Endothelial cell (in vitro differentiated cells): ENCODE data around the gene SRSF12. TPM values are rescaled to one million over a fixed set of nuclear protein-coding genes. Genes with fewer than 3 reads are reported as not detected.
A peak's percentile ranks its signal among the peaks of the same experiment; 100 is the strongest.

ENCODE experiments used
- DNase-seq: peaks from one replicate; pipeline ENCODE4 v3.0.0; 2021; ENCODE audit warnings: low spot score
- H3K27ac Mint-ChIP-seq: one replicate; pipeline ENCODE4 v1.8.0; 2021; ENCODE audit warnings: mixed read lengths, inconsistent platforms; ENCODE audit not compliant: unreplicated experiment
- H3K27me3 Mint-ChIP-seq: one replicate; pipeline ENCODE4 v1.8.0; 2021; ENCODE audit warnings: mild to moderate bottlenecking, moderate library complexity, mixed read lengths, inconsistent platforms; ENCODE audit not compliant: unreplicated experiment
- H3K36me3 Mint-ChIP-seq: one replicate; pipeline ENCODE4 v1.8.0; 2021; ENCODE audit warnings: mild to moderate bottlenecking, low read depth, mixed read lengths, inconsistent platforms; ENCODE audit not compliant: unreplicated experiment
- H3K4me1 Mint-ChIP-seq: one replicate; pipeline ENCODE4 v1.8.0; 2021; ENCODE audit warnings: mild to moderate bottlenecking, mixed read lengths, inconsistent platforms; ENCODE audit not compliant: unreplicated experiment
- H3K4me3 Mint-ChIP-seq: one replicate; pipeline ENCODE4 v1.8.0; 2021; ENCODE audit warnings: mild to moderate bottlenecking, mixed read lengths, inconsistent platforms; ENCODE audit not compliant: unreplicated experiment
- H3K9me3 Mint-ChIP-seq: one replicate; pipeline ENCODE4 v1.8.0; 2021; ENCODE audit warnings: mixed read lengths, inconsistent platforms; ENCODE audit not compliant: unreplicated experiment
- total RNA-seq: library from RNA; stranded (reverse); fragmentation: NEBNext Ultra II Directional; extraction: Animal tissue kit (Norgen Biotek cat#: 25700); gene quantifications from one replicate; pipeline ENCODE4 v1.2.1, GENCODE V29; 2021; ENCODE audit not compliant: unreplicated experiment
- TF ChIP-seq, protein P1 (sequence below): fragments of 200-600 bp; sonication (generic); IDR thresholded peaks from one replicate; pipeline ENCODE4 v1.5.0; 2021; ENCODE audit warnings: antibody characterized with exemption; ENCODE audit not compliant: unreplicated experiment

Gene SRSF12
- total RNA-seq, 1 donor from 2014 or later: 3.9 TPM

GRCh38 chr6:89085409-89086205, 32.3 kb downstream of the SRSF12 start:
- H3K9me3 Mint-ChIP-seq: no peaks in the 10 kb centered on the region

GRCh38 chr6:89084954-89085353, 32.9 kb downstream of the SRSF12 start:
- no peak overlapping the region for H3K27ac Mint-ChIP-seq
- H3K9me3 Mint-ChIP-seq: no peaks in the 10 kb centered on the region
- H3K4me1 Mint-ChIP-seq: peaks cover 20% of the 10 kb centered on the region
- TF ChIP-seq, protein P1, sequence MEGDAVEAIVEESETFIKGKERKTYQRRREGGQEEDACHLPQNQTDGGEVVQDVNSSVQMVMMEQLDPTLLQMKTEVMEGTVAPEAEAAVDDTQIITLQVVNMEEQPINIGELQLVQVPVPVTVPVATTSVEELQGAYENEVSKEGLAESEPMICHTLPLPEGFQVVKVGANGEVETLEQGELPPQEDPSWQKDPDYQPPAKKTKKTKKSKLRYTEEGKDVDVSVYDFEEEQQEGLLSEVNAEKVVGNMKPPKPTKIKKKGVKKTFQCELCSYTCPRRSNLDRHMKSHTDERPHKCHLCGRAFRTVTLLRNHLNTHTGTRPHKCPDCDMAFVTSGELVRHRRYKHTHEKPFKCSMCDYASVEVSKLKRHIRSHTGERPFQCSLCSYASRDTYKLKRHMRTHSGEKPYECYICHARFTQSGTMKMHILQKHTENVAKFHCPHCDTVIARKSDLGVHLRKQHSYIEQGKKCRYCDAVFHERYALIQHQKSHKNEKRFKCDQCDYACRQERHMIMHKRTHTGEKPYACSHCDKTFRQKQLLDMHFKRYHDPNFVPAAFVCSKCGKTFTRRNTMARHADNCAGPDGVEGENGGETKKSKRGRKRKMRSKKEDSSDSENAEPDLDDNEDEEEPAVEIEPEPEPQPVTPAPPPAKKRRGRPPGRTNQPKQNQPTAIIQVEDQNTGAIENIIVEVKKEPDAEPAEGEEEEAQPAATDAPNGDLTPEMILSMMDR: no peak
- H3K27me3 Mint-ChIP-seq: peaks cover 4% of the 10 kb centered on the region
- peaks cover 33% of the 10 kb centered on the region for H3K36me3 Mint-ChIP-seq
- peak overlapping the region; percentile 12 for H3K4me3 Mint-ChIP-seq
- no peak for DNase-seq

More at GRCh38 chr6:89085409-89086205, 32.3 kb downstream of the SRSF12 start:
- Mint-ChIP-seq H3K4me1 (peaks cover 20% of the 10 kb centered on the region), H3K27me3 (peaks cover 2% of the 10 kb centered on the region), H3K27ac (no peak overlapping the region), H3K36me3 (peaks cover 33% of the 10 kb centered on the region), H3K4me3 (no peak overlapping the region)
- TF ChIP-seq, protein P1: no peak
- no peak for DNase-seq

DNA sequence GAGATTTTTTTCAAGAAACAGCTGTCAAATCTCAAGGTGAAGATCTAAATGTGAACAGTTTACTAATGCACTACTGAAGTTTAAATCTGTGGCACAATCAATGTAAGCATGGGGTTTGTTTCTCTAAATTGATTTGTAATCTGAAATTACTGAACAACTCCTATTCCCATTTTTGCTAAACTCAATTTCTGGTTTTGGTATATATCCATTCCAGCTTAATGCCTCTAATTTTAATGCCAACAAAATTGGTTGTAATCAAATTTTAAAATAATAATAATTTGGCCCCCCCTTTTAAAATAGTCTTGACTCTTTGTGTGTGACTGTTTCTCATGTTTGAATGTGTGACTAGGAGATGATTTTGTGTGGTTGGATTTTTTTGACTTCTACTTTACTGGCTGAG, 33.3 kb downstream of the SRSF12 start:
- Mint-ChIP-seq H3K27ac (no peak overlapping the region), H3K4me3 (peak overlapping the region; percentile 12), H3K9me3 (no peaks in the 10 kb centered on the region), H3K27me3 (peaks cover 7% of the 10 kb centered on the region), H3K36me3 (peaks cover 33% of the 10 kb centered on the region), H3K4me1 (peaks cover 20% of the 10 kb centered on the region)
- TF ChIP-seq, protein P1: no peak
- DNase-seq: no peak

DNA sequence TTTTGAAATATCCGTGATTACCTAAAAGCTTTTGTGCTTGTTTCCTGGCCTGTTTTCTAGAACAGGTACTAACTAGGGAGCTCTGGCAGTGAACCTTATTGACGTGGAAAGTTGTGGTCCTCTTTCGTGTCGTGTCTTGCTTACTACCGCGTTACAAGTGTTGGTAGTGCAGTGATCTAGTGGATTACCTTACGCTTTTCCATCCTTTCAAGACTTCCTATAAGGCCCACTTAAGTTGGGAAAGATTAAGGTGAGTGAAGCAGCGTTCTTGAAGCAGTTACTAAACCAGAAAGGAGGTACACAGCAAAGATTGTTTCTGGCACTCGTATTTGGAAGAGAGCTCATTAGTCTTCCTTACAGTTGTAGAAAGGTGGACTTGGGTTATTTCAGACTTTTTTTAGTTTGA, 35.4 kb downstream of the SRSF12 start:
- TF ChIP-seq, protein P1: no peak
- H3K27me3 Mint-ChIP-seq: peaks cover 10% of the 10 kb centered on the region
- no peak for DNase-seq
- H3K4me1 Mint-ChIP-seq: peaks cover 20% of the 10 kb centered on the region
- H3K4me3 Mint-ChIP-seq: peak overlapping the region; percentile 94
- no peaks in the 10 kb centered on the region for H3K9me3 Mint-ChIP-seq
- H3K27ac Mint-ChIP-seq: peak overlapping the region; percentile 84
- H3K36me3 Mint-ChIP-seq: peaks cover 33% of the 10 kb centered on the region
